HL-60 (cell line): ENCODE measurements around the gene EIF3I.

Experiments
- POLR2AphosphoS5 ChIP-seq: IDR thresholded peaks from 2 replicates; pipeline ENCODE4 v1.6.1; 2012; ENCODE audit warnings: low read depth
- TF ChIP-seq, protein P1 (sequence below): IDR thresholded peaks from one replicate; pipeline ENCODE4 v1.5.1; 2011; ENCODE audit warnings: low read length, control low read depth, inconsistent platforms; ENCODE audit not compliant: insufficient read depth

GRCh38 chr1:32216566-32216965 is 5.6 kb upstream of the EIF3I start:
- TF ChIP-seq, protein P1, sequence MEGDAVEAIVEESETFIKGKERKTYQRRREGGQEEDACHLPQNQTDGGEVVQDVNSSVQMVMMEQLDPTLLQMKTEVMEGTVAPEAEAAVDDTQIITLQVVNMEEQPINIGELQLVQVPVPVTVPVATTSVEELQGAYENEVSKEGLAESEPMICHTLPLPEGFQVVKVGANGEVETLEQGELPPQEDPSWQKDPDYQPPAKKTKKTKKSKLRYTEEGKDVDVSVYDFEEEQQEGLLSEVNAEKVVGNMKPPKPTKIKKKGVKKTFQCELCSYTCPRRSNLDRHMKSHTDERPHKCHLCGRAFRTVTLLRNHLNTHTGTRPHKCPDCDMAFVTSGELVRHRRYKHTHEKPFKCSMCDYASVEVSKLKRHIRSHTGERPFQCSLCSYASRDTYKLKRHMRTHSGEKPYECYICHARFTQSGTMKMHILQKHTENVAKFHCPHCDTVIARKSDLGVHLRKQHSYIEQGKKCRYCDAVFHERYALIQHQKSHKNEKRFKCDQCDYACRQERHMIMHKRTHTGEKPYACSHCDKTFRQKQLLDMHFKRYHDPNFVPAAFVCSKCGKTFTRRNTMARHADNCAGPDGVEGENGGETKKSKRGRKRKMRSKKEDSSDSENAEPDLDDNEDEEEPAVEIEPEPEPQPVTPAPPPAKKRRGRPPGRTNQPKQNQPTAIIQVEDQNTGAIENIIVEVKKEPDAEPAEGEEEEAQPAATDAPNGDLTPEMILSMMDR = no peak
- no peak for TF ChIP-seq POLR2AphosphoS5
